Gastrocnemius medialis (tissue), 4 donors: ENCODE data around the gene ZNF580. TPM values are rescaled to one million over a fixed set of nuclear protein-coding genes. Genes with fewer than 3 reads are reported as not detected.

Experiments used
- ATAC-seq, 2 donors: fragments of 150-250 bp; one replicate each; pipeline ENCODE4 v1.9.1; 2016
- DNase-seq, 2 donors: peaks; one replicate each; pipeline ENCODE4 v3.0.0-alpha.2; 2019
- H3K27ac ChIP-seq, 4 donors: fragments of 200-600 bp; sonication (generic); 1 replicate in 1 of 4; 2 replicates in 3 of 4; pipeline ENCODE4 v1.5.1; 2016 to 2018; ENCODE audit warnings: mild to moderate bottlenecking in 2 of 4, moderate library complexity in 1 of 4
- H3K27me3 ChIP-seq, 3 donors: fragments of 200-600 bp; sonication (generic) in 2 of 3; 1 replicate in 1 of 3; 2 replicates in 2 of 3; pipeline versions ENCODE4 v1.5.1 to v1.6.0; 2016 to 2019; ENCODE audit warnings: mild to moderate bottlenecking in 1 of 3, moderate library complexity in 1 of 3
- H3K36me3 ChIP-seq, 2 donors: fragments of 200-600 bp; sonication (generic) in 1 of 2; one replicate each; pipeline ENCODE4 v1.5.1; 2017 to 2018
- H3K4me1 ChIP-seq, 2 donors: fragments of 200-600 bp; sonication (generic) in 1 of 2; one replicate each; pipeline ENCODE4 v1.5.1; 2016 to 2017; ENCODE audit warnings: mild to moderate bottlenecking in 2 of 2
- H3K4me3 ChIP-seq, 4 donors: fragments of 200-600 bp; sonication (generic) in 3 of 4; 1 replicate in 1 of 4; 2 replicates in 3 of 4; pipeline ENCODE4 v1.5.1; 2016 to 2019; ENCODE audit warnings: mild to moderate bottlenecking in 2 of 4
- H3K9me3 ChIP-seq, 3 donors: fragments of 200-600 bp; sonication (generic) in 2 of 3; 1 replicate in 1 of 3; 2 replicates in 2 of 3; pipeline ENCODE4 v1.5.1; 2016 to 2019
- CTCF ChIP-seq, 5 experiments: fragments of 450-650 bp in 3 of 5; fragments of 200-600 bp in 2 of 5; sonication (generic) in 2 of 5; IDR thresholded peaks in 4 of 5; conservative IDR thresholded peaks in 1 of 5; 1 replicate in 4 of 5; 2 replicates in 1 of 5; pipeline ENCODE4 v1.5.1; 2016 to 2019; ENCODE audit warnings: antibody characterized with exemption in 5 of 5, mild to moderate bottlenecking in 3 of 5, moderate library complexity in 3 of 5
- POLR2A ChIP-seq, 2 donors: fragments of 450-650 bp; IDR thresholded peaks; one replicate each; pipeline ENCODE4 v1.6.1; 2017; ENCODE audit warnings: antibody characterized with exemption in 2 of 2, mild to moderate bottlenecking in 2 of 2, moderate library complexity in 2 of 2
- in situ Hi-C, 4 donors: fragments of 200-750 bp; cut with MboI; loops; one replicate each; pipeline versions ENCODE4 v1.15.0 to v1.8.0; 2017; ENCODE audit warnings: low sequenced_read_pairs in 4 of 4
- intact Hi-C: fragments of 100-400 bp; cut with DNase I; formaldehyde crosslinking; loops from one replicate; pipeline ENCODE4 v1.15.1; 2023; ENCODE audit warnings: low total_unique reads
- total RNA-seq, 4 donors: library from RNA; depleted of rRNA; stranded (reverse); fragments of >200 nt; gene quantifications; one replicate each; pipeline versions ENCODE4 v1.1.0 to v1.2.3, GENCODE V29; 2016

ZNF580 gene
- total RNA-seq, 4 donors from 2014 or later, result 1.5 to 12.3 (median 7.2) TPM

DNA sequence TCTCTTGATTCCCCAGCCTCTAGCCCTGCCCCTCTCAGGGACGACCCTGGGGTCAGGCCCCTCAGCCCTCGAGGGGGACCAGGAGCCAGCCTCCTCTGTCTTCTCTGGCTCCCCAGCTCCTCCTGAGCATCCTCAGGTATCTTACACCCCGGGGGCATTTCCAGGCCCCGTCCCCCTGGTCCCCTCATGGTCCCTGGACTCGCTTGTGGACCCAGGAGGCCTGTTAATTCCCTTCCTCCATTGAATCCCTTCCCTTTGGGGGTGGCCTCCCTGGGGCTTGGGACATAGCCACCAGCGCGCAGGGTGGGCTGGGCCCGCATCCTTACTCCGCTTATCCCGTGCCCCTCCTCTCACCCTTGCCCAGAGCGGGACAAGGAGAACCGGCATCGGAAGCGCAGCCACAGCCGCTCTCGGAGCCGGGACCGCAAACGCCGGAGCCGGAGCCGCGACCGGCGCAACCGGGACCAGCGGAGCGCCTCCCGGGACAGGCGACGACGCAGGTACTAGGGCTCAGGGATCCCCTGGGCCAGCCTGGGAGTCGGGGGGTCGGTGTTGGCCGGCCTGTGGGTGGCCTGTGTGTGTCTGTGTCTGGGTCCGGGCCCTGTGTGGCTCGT, 18.2 kb downstream of the ZNF580 start:
- TF ChIP-seq CTCF (IDR thresholded peaks at IDR 0.05 in 4 of 5, conservative IDR thresholded peaks at IDR 0.05 in 1 of 5), result no peak
- TF ChIP-seq POLR2A (IDR thresholded peaks at IDR 0.05), result no peak
- Histone ChIP-seq H3K27me3 (no peaks in the 10 kb centered on the region), H3K9me3 (no peaks in the 10 kb centered on the region), H3K27ac (no peak overlapping the region), H3K36me3 (peaks cover 0 to 38% of the 10 kb centered on the region in 2 donors), H3K4me1 (peaks cover 36 to 41% of the 10 kb centered on the region in 2 donors), H3K4me3 (no peak overlapping the region)
- in situ Hi-C loops (no loop called here), intact Hi-C loops (no loop called here)
- ATAC-seq (no peak), DNase-seq (no peak)

- intact Hi-C loops (no loop called here), in situ Hi-C loops (loop anchor here in 1 of 4 donors (10.0 kb wide), 1 partner anchor 285 kb away; the partner anchor contains the start of genes IL11 and TMEM190)
- H3K27me3 ChIP-seq, result no peaks in the 10 kb centered on the region
- no peak for TF ChIP-seq CTCF (IDR thresholded peaks at IDR 0.05 in 4 of 5, conservative IDR thresholded peaks at IDR 0.05 in 1 of 5)
- no peak for TF ChIP-seq POLR2A (IDR thresholded peaks at IDR 0.05)
- H3K4me1 ChIP-seq, result peaks cover 36 to 41% of the 10 kb centered on the region in 2 donors
- peaks cover 0 to 46% of the 10 kb centered on the region in 2 donors for H3K36me3 ChIP-seq
- H3K4me3 ChIP-seq, result no peak overlapping the region
- no peak for ATAC-seq
- H3K9me3 ChIP-seq, result no peaks in the 10 kb centered on the region
- H3K27ac ChIP-seq, result no peak overlapping the region
- no peak for DNase-seq
Measured at GRCh38 chr19:55659822-55660221, 19.0 kb downstream of the ZNF580 start.

- intact Hi-C loops (no loop called here), in situ Hi-C loops (loop anchor here in 1 of 4 donors (10.0 kb wide), 1 partner anchor 286 kb away; the partner anchor contains the start of genes IL11 and TMEM190)
- H3K4me3 ChIP-seq, result no peak overlapping the region
- no peaks in the 10 kb centered on the region for H3K27me3 ChIP-seq
- DNase-seq (no peak), ATAC-seq (no peak)
- TF ChIP-seq POLR2A (IDR thresholded peaks at IDR 0.05) (no peak), CTCF (IDR thresholded peaks at IDR 0.05 in 4 of 5, conservative IDR thresholded peaks at IDR 0.05 in 1 of 5) (no peak)
- no peaks in the 10 kb centered on the region for H3K9me3 ChIP-seq
- no peak overlapping the region for H3K27ac ChIP-seq
- peaks cover 36 to 41% of the 10 kb centered on the region in 2 donors for H3K4me1 ChIP-seq
- H3K36me3 ChIP-seq, result peaks cover 0 to 48% of the 10 kb centered on the region in 2 donors
Measured at GRCh38 chr19:55660404-55660803, 19.6 kb downstream of the ZNF580 start.

DNA sequence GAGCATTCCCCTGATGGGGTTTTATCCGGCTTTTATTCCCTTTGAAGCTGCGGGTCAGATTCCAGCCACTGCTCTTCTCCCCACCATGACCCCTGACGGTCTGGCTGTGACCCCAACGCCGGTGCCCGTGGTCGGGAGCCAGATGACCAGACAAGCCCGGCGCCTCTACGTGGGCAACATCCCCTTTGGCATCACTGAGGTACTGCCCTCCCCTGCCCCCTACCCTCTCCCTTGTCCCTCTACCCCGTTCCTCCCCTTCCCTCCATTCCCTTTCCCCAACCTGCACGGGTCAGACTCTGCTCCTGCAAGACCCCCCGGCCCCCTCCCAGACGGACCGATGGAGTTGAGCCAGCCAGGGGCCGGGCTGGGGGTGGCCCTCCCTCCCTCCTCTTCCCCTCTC, 20.2 kb downstream of the ZNF580 start:
- Histone ChIP-seq H3K4me1 (peaks cover 33 to 36% of the 10 kb centered on the region in 2 donors), H3K36me3 (peaks cover 0 to 52% of the 10 kb centered on the region in 2 donors), H3K9me3 (no peaks in the 10 kb centered on the region), H3K27me3 (no peaks in the 10 kb centered on the region), H3K4me3 (no peak overlapping the region), H3K27ac (no peak overlapping the region)
- TF ChIP-seq CTCF (IDR thresholded peaks at IDR 0.05 in 4 of 5, conservative IDR thresholded peaks at IDR 0.05 in 1 of 5), result no peak
- no peak for TF ChIP-seq POLR2A (IDR thresholded peaks at IDR 0.05)
- intact Hi-C loops, result no loop called here
- ATAC-seq, result no peak
- in situ Hi-C loops, result loop anchor here in 1 of 4 donors (10.0 kb wide), 1 partner anchor 286 kb away; the partner anchor contains the start of genes IL11 and TMEM190
- DNase-seq, result no peak
